ENCODE data around the gene AFF1. TPM values are rescaled to one million over a fixed set of nuclear protein-coding genes. Genes with fewer than 3 reads are reported as not detected.
A peak's percentile ranks its signal among the peaks of the same experiment; 100 is the strongest.

AFF1 gene
- total RNA-seq, 4 donors from 2014 or later, result 22.9 to 47.1 (median 34.0) TPM

GRCh38 chr4:87006426-87006675 is 71.5 kb downstream of the AFF1 start:
- no peak for DNase-seq
- Histone ChIP-seq H3K27me3 (no peaks in the 10 kb centered on the region), H3K9me3 (no peaks in the 10 kb centered on the region), H3K27ac (peak overlapping the region; percentile 96 to 98 (median 97)), H3K4me3 (peak overlapping the region; percentile 71 to 94 (median 78)), H3K36me3 (no peaks in the 10 kb centered on the region), H3K4me1 (peaks cover 27 to 52% (median 38%) of the 10 kb centered on the region in 3 donors)
- intact Hi-C loops (cut with DNase I), result loop anchor here (2.0 kb wide), 1 partner anchor 72 kb away; the partner anchor contains the start of gene AFF1
- no peak for TF ChIP-seq POLR2A (IDR thresholded peaks at IDR 0.05)
- TF ChIP-seq, protein P1, sequence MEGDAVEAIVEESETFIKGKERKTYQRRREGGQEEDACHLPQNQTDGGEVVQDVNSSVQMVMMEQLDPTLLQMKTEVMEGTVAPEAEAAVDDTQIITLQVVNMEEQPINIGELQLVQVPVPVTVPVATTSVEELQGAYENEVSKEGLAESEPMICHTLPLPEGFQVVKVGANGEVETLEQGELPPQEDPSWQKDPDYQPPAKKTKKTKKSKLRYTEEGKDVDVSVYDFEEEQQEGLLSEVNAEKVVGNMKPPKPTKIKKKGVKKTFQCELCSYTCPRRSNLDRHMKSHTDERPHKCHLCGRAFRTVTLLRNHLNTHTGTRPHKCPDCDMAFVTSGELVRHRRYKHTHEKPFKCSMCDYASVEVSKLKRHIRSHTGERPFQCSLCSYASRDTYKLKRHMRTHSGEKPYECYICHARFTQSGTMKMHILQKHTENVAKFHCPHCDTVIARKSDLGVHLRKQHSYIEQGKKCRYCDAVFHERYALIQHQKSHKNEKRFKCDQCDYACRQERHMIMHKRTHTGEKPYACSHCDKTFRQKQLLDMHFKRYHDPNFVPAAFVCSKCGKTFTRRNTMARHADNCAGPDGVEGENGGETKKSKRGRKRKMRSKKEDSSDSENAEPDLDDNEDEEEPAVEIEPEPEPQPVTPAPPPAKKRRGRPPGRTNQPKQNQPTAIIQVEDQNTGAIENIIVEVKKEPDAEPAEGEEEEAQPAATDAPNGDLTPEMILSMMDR (IDR thresholded peaks at IDR 0.05), result no peak
- 0 to 3% methylated on average over 8 to 9 of the region's 9 CpGs for WGBS, 2 donors

DNA sequence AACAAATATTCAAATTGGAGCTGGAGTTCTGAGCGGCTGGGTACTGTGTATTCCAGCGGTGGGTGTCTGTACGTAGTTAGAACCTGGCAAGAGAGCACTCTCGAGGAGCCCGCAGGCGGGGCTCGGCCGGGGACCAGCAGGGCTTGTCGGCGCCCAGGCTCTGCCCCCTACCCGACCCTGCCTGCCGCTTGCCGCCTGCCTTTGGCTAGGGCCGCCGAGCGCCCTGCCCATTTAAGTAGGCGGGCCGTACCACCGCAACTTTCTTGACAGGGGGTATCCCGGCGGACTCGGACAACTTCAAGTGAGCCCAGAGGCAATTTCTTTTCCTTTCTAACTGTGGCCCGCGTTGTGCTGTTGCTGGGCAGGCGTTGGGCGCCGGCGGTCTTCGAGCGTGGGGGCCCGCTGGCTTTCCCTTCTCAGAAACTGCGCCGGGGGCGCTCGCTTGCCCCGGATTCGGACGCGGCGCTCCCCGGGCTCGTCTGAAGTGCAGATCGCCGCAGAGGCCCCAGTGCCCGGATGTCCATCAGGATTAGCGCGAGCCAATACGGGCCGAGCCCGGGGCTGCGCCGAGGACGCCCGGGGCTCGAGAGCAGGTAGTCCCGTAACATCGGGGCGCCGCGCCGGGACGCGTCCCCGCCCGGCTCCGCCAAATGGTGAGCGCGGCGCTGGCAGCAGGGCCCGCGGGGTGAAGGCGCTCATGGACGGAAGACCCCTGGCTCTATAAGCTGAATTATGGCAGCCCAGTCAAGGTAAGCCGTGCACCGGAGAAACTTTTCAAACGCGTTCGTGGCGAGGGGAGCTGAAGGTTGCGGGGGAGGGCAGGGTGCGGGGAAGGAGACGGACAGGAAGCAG is 72.1 kb downstream of the AFF1 start:
- peaks cover 28 to 58% (median 41%) of the 10 kb centered on the region in 3 donors for H3K4me1 ChIP-seq
- peak; percentile 71 for DNase-seq
- intact Hi-C loops (cut with DNase I), result loop anchor here (2.0 kb wide), 1 partner anchor 72 kb away; the partner anchor contains the start of gene AFF1

DNA sequence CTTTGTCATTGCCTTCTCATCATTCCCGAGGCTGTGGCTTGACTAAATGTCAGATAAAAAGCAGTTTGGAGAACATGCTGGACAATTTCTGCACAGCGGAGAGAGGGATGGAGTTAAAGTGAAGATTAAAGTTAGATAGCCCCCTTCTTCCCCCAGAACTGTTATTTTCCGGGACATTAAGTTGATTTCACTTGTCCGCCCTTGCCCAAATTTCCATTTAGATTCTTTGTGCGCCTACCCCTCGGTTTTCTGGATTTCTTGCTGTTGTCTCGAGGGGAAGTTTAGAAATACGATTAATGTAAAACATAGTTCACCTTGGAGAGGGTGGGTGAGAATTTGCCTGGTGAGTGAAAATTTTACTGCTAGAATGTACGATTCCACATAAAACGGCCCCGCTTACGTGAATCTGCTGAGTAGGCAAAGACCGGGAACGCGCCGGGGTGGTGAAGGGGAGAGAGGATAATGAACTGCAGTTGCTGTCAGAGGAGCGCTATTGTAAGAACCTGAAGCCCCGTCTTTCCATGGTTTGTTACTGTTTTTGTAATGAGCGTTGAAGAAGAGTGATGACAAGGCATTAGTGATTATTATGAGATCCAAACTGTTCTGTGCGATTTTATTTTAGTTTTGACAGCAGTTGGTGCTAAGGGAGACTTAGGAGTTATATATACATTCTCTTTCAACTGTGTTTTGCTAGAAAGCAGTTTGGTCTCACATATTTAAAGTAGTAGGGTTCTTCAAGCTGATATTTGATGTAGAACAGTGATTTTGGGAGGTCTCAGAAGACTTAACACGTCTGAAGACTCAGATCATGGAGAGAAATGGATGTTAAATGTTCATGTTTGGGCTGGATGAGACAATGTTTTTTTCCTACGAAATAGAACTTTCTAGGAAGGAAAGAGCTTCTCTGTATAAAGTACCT is 73.0 kb downstream of the AFF1 start:
- no peaks in the 10 kb centered on the region for H3K9me3 ChIP-seq
- TF ChIP-seq POLR2A (IDR thresholded peaks at IDR 0.05), result no peak
- TF ChIP-seq, protein P1 (IDR thresholded peaks at IDR 0.05), result no peak
- WGBS, 2 donors, result 2% methylated on average over 21 to 22 of the region's 22 CpGs
- peak overlapping the region; percentile 96 to 98 (median 97) for H3K27ac ChIP-seq
- peak overlapping the region; percentile 71 to 94 (median 78) for H3K4me3 ChIP-seq
- H3K4me1 ChIP-seq, result peaks cover 28 to 67% (median 45%) of the 10 kb centered on the region in 3 donors
- DNase-seq, result no peak
- intact Hi-C loops (cut with DNase I), result loop anchor here (2.0 kb wide), 1 partner anchor 73 kb away; the partner anchor contains the start of gene AFF1
- no peaks in the 10 kb centered on the region for H3K36me3 ChIP-seq
- no peaks in the 10 kb centered on the region for H3K27me3 ChIP-seq

More for the DNA sequence above, 72.1 kb downstream of the AFF1 start:
- TF ChIP-seq, protein P1 (IDR thresholded peaks at IDR 0.05), result peak in 4 of 6 experiments; percentile 9 to 47 (median 42)
- peak in 3 of 4 donors; percentile 2 to 98 (median 91) for TF ChIP-seq POLR2A (IDR thresholded peaks at IDR 0.05)
- Histone ChIP-seq H3K4me3 (peak overlapping the region; percentile 71 to 94 (median 78)), H3K36me3 (no peaks in the 10 kb centered on the region), H3K9me3 (no peaks in the 10 kb centered on the region), H3K27me3 (no peaks in the 10 kb centered on the region), H3K27ac (peak overlapping the region; percentile 96 to 98 (median 97))
- 0 to 1% methylated on average over 4 to 17 of the region's 82 CpGs for WGBS, 2 donors

- 28 to 35% methylated on average over 2 of the region's 2 CpGs for WGBS, 2 donors
- no peaks in the 10 kb centered on the region for H3K27me3 ChIP-seq
- peaks cover 28 to 80% (median 53%) of the 10 kb centered on the region in 3 donors for H3K4me1 ChIP-seq
- H3K36me3 ChIP-seq, result no peaks in the 10 kb centered on the region
- intact Hi-C loops (cut with DNase I), result no loop called here
- peak overlapping the region in 3 of 4 donors; percentile 75 to 94 (median 80) for H3K4me3 ChIP-seq
- peak overlapping the region in 3 of 4 donors; percentile 56 to 98 (median 97) for H3K27ac ChIP-seq
- TF ChIP-seq, protein P1 (IDR thresholded peaks at IDR 0.05), result no peak
- TF ChIP-seq POLR2A (IDR thresholded peaks at IDR 0.05), result no peak
- H3K9me3 ChIP-seq, result no peaks in the 10 kb centered on the region
- no peak for DNase-seq
Observed at GRCh38 chr4:87009095-87009648, 74.4 kb downstream of the AFF1 start.

Data from esophagus squamous epithelium (tissue), 5 donors.